Kasumi-1 (cell line): ENCODE results near the gene GRIK2.
A peak's percentile ranks its signal among the peaks of the same experiment; 100 is the strongest.

Experiments
- DNase-seq, 2 experiments: peaks; one replicate each; lab custom pipeline; 2025; lab: John Stamatoyannopoulos, UW

The GRIK2 gene

GRCh38 chr6:101537753-101538316, 144.3 kb downstream of the GRIK2 start:
- no peak for DNase-seq

- no peak for DNase-seq
These were observed 146.2 kb downstream of the GRIK2 start for GRCh38 chr6:101539510-101540245.

- no peak for DNase-seq
These were observed 148.4 kb downstream of the GRIK2 start for GRCh38 chr6:101541894-101542293.

GRCh38 chr6:101543796-101544195, 150.3 kb downstream of the GRIK2 start:
- DNase-seq, result no peak

- DNase-seq, result no peak
These were observed 150.8 kb downstream of the GRIK2 start for GRCh38 chr6:101544286-101544685.

GRCh38 chr6:101545191-101545590, 151.7 kb downstream of the GRIK2 start:
- DNase-seq, result no peak

GRCh38 chr6:101550451-101550850, 156.9 kb downstream of the GRIK2 start:
- DNase-seq, result no peak

GRCh38 chr6:101554231-101554630, 160.7 kb downstream of the GRIK2 start:
- DNase-seq, result no peak

- no peak for DNase-seq
These were observed 165.2 kb downstream of the GRIK2 start for GRCh38 chr6:101558712-101559111.

- DNase-seq, result peak in 1 of 2 experiments; percentile 26
These were observed 179.1 kb downstream of the GRIK2 start for GRCh38 chr6:101572627-101573026.

GRCh38 chr6:101577091-101577490, 183.6 kb downstream of the GRIK2 start:
- DNase-seq, result no peak

GRCh38 chr6:101578306-101578705, 184.8 kb downstream of the GRIK2 start:
- DNase-seq, result no peak

- no peak for DNase-seq
These were observed 189.3 kb downstream of the GRIK2 start for GRCh38 chr6:101582792-101583191.

- DNase-seq, result no peak
These were observed 192.0 kb downstream of the GRIK2 start for GRCh38 chr6:101585501-101585900.

- DNase-seq, result no peak
These were observed 194.8 kb downstream of the GRIK2 start for GRCh38 chr6:101588343-101588742.

- no peak for DNase-seq
These were observed 201.8 kb downstream of the GRIK2 start for GRCh38 chr6:101595276-101595675.

- DNase-seq, result no peak
These were observed 204.2 kb downstream of the GRIK2 start for GRCh38 chr6:101597693-101598092.

GRCh38 chr6:101605426-101605825, 211.9 kb downstream of the GRIK2 start:
- no peak for DNase-seq

GRCh38 chr6:101605874-101606273, 212.4 kb downstream of the GRIK2 start:
- no peak for DNase-seq

GRCh38 chr6:101607111-101607690, 213.7 kb downstream of the GRIK2 start:
- DNase-seq, result no peak

- DNase-seq, result no peak
These were observed 215.2 kb downstream of the GRIK2 start for GRCh38 chr6:101608703-101609102.

- no peak for DNase-seq
These were observed 220.0 kb downstream of the GRIK2 start for GRCh38 chr6:101613556-101613955.

- no peak for DNase-seq
These were observed 221.3 kb downstream of the GRIK2 start for GRCh38 chr6:101614774-101615173.

GRCh38 chr6:101626269-101626668, 232.8 kb downstream of the GRIK2 start:
- no peak for DNase-seq
